ENCODE data around the gene TVP23C.
"Not testable (repeated sequence)": the region's sequence is repeated elsewhere in the genome, so short reads cannot be mapped to it uniquely, and the experiment has no call there.

Gene TVP23C

GRCh38 chr17:15563375-15563857 lies at the start of gene TVP23C:
TVP23C (minus strand) TSS chr17:15563483; CDS start chr17:15563448, 35 bp downstream.
- DNase-seq = peak; percentile 85

DNA sequence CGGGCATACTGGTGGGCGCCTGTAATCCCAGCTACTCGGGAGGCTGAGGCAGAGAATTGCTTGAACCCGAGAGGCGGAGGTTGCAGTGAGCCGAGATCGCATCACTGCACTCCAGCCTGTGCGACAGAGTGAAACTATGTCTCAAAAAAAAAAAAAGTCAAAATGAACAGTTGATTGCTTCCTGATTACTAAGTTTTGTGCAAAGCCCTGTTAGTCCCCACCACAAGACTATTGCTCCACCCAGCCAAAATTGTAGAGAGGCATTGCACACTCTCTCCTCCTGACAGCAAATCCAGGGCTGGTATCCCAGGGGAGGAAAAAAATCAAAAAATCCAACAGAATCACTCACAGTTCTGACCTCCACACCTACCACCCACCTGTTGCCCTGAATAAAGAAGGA lies 29.7 kb upstream of the TVP23C start:
- DNase-seq = not testable (repeated sequence)

- not testable (repeated sequence) for DNase-seq
These were observed 28.7 kb upstream of the TVP23C start for GRCh38 chr17:15591986-15592385.

GRCh38 chr17:15590844-15591243 lies 27.6 kb upstream of the TVP23C start:
- DNase-seq = not testable (repeated sequence)

DNA sequence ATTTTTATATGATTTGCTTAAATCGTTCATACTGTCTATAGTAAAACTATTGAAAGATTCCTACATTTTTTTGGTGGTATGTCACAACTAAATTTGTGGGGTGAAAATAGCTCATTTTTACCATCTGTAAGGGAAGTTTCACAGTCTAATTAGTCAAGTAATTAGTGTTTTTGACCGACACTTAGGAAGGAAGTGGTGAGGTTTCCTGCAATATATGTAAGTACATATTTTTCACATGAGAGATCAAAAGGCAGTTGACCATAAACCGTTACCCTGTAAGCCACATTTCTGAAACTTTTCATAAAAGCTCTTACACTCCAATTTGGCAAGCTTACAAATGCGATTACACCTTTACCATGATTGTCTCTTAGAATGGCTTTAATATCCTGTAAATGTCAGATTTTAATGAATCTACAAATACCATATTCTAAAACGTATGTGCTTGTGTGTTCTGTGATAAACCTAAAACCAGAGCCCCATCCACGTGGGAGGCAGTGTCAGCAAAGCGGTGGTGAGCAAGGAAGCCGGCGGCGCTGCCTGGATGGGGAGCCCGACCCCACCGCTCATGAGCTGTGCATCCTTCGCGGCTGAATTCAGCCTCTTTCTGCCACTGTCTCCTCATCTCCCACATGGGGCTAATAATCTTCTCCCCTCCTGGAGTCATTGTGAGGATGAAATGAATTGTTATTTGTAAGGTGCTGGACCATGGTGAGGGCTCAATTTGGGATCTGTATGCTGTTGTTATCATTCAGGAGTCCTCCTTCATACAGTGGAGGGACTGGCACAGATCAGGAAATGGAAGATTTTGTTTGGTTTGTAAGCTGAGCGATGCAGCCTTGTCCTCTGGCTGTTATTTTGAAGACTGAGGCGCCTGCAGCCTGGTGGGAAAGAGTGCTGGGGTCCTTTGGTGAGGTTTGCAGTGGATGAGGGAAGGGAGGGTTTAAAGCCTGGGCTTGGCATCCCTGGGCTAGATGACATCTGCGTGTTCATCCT lies 26.6 kb upstream of the TVP23C start:
- not testable (repeated sequence) for DNase-seq

- peak; percentile 52 for DNase-seq
These were observed 24.7 kb upstream of the TVP23C start for GRCh38 chr17:15588017-15588416.

GRCh38 chr17:15583313-15583712 lies 20.0 kb upstream of the TVP23C start:
- DNase-seq = not testable (repeated sequence)

- DNase-seq = not testable (repeated sequence)
These were observed 18.2 kb upstream of the TVP23C start for GRCh38 chr17:15581462-15581861.

GRCh38 chr17:15576848-15577247 lies 13.6 kb upstream of the TVP23C start:
- DNase-seq = not testable (repeated sequence)

DNA sequence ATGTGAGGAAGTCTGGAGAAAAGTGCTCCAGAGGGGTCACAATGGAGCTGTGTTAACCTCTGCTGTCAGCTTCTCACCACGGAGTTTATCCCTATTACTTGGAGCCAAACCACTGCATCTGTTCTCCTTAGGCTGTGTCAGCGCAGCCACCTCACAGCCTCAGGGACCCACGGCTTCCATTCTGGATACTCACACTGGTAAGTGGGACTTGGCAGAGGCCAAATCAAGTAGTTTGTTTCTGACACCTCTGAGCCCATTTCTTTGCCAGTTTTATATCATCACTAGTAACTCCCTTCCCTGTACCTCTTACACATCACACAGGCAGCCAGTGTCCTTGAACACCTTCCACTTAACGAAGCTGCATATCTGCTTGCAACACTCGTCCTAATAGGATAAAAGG lies 11.4 kb upstream of the TVP23C start:
- not testable (repeated sequence) for DNase-seq

DNA sequence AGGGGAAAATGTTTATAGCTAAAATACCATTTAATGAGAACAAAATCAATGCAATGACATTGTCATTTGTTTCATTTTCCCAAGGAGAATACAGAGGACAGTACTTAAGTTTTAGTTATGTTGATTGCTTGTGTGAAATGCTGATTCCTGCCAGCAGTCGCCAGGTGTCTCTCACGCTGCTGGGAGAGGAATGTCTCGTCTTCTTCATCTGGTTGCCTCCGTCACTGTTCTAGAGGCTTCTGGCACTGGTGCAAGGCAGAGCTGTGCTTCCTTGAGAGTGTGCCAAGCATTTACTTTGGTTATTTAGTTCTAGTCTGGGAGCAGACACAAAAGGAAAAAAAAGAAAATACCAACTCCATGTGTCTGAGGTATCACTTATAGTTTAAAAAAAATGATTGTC lies 10.6 kb upstream of the TVP23C start:
- not testable (repeated sequence) for DNase-seq

DNA sequence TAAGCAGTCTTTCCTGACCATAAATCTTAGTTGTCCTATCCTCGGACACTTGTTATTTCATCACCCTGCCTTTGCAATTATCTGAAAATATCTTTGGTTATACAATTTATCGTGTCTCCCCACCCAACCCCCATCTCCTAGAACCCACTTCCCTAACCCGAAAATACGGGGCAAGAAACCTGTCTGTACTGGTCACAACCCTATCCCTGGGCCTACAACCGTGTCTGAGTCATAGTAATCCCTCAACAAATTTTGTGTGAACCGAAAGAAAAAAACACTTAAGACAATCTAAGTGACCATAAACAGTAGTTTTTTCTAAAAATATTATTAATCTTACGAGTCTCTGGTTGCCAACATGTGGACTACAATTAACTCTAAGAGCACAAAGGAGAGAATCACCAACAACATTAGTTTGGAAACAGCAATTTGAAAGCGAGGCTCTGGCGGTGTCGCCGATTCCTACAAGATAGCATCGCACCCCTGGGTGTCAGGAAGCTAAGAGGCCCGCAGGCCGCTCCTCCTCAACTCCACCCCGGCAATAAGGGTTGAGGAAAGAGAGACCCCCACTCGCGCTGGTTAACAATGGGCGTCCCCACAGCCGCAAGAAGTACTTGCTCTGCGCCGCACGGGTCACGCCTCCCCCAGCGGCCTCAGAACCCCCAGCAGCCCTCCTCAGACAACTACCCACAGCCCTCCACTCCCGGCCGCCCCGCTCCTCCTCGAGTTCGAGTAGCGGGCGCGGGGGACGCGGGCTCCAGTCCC lies 489 bp downstream of the TVP23C start:
- not testable (repeated sequence) for DNase-seq

- DNase-seq = not testable (repeated sequence)
These were observed 1.8 kb downstream of the TVP23C start for GRCh38 chr17:15561439-15561838.

DNA sequence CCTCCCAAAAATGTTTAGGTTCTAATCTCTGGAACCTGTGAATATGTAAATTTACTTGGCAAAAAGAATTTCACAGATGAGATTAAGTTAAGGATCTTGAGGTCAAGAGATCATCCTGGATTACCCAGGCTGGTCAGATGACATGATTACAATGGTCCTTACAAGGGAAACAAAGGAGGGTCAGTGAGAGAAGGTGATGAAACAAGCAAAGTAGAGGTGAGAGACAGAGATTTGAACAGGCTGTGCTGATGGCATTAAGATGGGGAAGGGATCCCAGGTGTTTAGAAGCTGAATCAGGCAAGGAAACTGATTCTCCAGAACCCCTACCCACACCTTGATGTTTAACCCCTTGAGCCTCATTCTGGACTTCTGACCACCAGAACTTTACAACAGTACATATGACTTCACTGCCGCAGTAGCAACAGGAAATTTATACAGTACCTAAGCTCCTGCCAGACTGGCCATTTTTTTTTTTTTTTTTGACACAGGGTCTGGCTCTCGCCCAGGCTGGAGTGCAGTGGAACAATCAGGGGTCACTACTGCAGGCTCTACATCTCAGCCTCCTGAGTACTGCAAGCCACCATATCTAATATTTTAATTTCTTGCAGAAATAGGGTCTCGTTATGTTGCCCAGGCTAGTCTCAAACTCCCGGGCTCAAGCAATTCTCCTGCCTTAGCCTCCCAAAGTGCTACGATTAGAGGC lies 4.7 kb downstream of the TVP23C start:
- DNase-seq = not testable (repeated sequence)

GRCh38 chr17:15557334-15557832 lies 5.9 kb downstream of the TVP23C start:
- not testable (repeated sequence) for DNase-seq

DNA sequence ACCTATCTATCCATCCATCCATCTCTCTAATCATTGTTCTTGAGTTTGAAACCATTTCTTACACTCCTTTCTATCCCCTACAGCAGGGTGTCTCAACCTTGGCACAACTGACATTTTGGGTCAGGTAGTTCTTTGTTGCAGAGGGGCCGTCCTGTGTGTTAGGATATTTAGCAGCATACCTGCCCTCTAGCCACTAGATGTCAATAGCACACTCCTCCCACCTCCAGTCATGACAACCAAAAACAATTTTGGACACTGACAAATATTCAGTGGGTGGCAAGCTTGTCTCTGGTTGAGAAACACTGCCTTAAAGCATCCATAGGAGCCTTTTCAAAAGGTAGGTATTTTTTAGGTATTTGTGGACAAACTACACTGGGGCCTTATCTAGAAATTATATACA lies 10.4 kb downstream of the TVP23C start:
- DNase-seq = not testable (repeated sequence)

DNA sequence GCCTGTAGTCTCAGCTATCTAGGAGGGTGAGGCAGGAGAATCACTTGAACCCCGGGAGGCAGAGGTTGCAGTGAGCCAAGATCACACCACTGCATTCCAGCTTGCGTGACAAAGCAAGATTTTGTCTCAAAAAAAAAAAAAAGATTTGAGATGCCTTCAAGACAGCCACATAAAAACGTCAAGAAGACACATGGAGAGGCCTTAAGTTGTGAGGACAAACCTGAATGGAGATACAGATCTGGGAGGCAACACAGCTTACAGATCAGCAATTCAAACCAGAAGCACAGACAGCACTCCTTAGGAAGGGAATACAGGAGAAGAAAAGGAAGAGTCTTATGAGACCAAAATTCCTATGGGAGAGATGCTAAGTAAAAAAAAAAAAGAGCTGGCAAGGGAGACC lies 13.7 kb downstream of the TVP23C start:
- DNase-seq = not testable (repeated sequence)

DNA sequence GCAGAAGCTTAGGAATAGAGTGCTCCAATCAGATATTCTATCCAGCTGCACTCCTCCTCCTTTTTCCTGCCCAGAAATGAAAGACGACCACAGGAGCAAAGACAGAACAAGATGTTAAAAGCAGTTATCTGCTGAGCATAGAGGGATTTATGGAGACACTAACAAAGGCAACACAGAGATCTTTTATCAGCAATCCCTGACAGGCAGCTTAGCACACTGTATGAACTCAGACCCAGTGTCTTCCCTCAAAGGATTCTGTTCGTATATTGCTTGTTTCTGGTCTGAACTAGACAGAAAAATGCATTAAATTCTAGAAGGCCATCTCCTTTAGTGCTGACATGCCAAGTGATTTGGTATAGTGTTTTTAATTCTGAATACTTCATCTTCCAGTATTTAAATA lies 16.7 kb downstream of the TVP23C start:
- DNase-seq = not testable (repeated sequence)

GRCh38 chr17:15540371-15541219 lies 22.7 kb downstream of the TVP23C start:
- not testable (repeated sequence) for DNase-seq

GRCh38 chr17:15533122-15533521 lies 30.2 kb downstream of the TVP23C start:
- DNase-seq = not testable (repeated sequence)

Data from NCI-H146 (cell line).